Kidney (tissue), 14 donors: ENCODE data around the gene UTP4. TPM values are rescaled to one million over a fixed set of nuclear protein-coding genes. Genes with fewer than 3 reads are reported as not detected.
A peak's percentile ranks its signal among the peaks of the same experiment; 100 is the strongest.

Experiments
- DNase-seq, 5 donors: peaks; one replicate each; pipeline ENCODE4 v3.0.0-alpha.2; 2013 to 2020
- FAIRE-seq: peaks from 2 replicates; lab custom pipeline; 2012; peaks lifted over from hg19 to GRCh38; lab: Jason Lieb, UNC
- H3K27ac ChIP-seq, 2 donors: one replicate each; pipeline ENCODE4 v1.7.0; 2013; ENCODE audit warnings: low read depth in 2 of 2, low read length in 2 of 2, inconsistent platforms in 1 of 2
- H3K27me3 ChIP-seq: one replicate; pipeline ENCODE4 v1.7.1; 2013; ENCODE audit warnings: low read length, inconsistent platforms; ENCODE audit not compliant: control insufficient read depth, insufficient read depth
- H3K36me3 ChIP-seq, 3 donors: one replicate each; pipeline versions ENCODE4 v1.7.0 to v1.7.1; 2013; ENCODE audit warnings: low read length in 3 of 3, control low read depth in 1 of 3, inconsistent platforms in 1 of 3; ENCODE audit not compliant: insufficient read depth in 3 of 3, control insufficient read depth in 2 of 3
- H3K4me1 ChIP-seq, 3 donors: one replicate each; pipeline versions ENCODE4 v1.7.0 to v1.7.1; 2013; ENCODE audit warnings: low read length in 3 of 3, inconsistent platforms in 1 of 3, low read depth in 1 of 3; ENCODE audit not compliant: control insufficient read depth in 2 of 3, insufficient read depth in 2 of 3
- H3K4me3 ChIP-seq, 3 donors: one replicate each; pipeline versions ENCODE4 v1.7.0 to v1.8.1; 2013; ENCODE audit warnings: low read length in 3 of 3, control low read depth in 1 of 3, inconsistent platforms in 1 of 3
- H3K9ac ChIP-seq, 3 donors: one replicate each; pipeline versions ENCODE4 v1.7.0 to v1.7.1; 2013; ENCODE audit warnings: low read length in 3 of 3, control low read depth in 1 of 3, inconsistent platforms in 1 of 3
- H3K9me3 ChIP-seq, 3 donors: one replicate each; pipeline versions ENCODE4 v1.7.0 to v1.7.1; 2013; ENCODE audit warnings: low read length in 3 of 3, control low read depth in 1 of 3, inconsistent platforms in 1 of 3; ENCODE audit not compliant: control insufficient read depth in 2 of 3, insufficient read depth in 1 of 3
- CTCF ChIP-seq: IDR thresholded peaks from 3 replicates; pipeline ENCODE4 v1.5.1; 2012; ENCODE audit warnings: mild to moderate bottlenecking, moderate library complexity, borderline replicate concordance; ENCODE audit not compliant: insufficient read depth; ENCODE audit errors: extremely low read depth
- intact Hi-C: fragments of 100-400 bp; cut with DNase I; formaldehyde crosslinking; loops from one replicate; pipeline ENCODE4 v1.11.1; 2022
- polyA plus RNA-seq: library from polyadenylated mRNA; stranded (reverse); fragments of 350-450 nt; fragmentation: Illumina TruSeq; extraction: RNeasy Lipid Tissue Mini Kit (QIAGEN cat#74804); gene quantifications from one replicate; pipeline ENCODE4 v1.2.3, GENCODE V29; 2014; ENCODE audit warnings: low read depth, low replicate concordance; ENCODE audit not compliant: insufficient read depth
- total RNA-seq: library from RNA; stranded (reverse); fragmentation: NEBNext Ultra II Directional; extraction: Animal tissue kit (Norgen Biotek cat#: 25700); gene quantifications from one replicate; pipeline ENCODE4 v1.2.1, GENCODE V29; 2021
- donor health status: control.
- donor health status: control.
- donor health status: control.
- donor health status: control.
- donor health status: control.
- donor health status: DM: yes; HTN: yes; CAD: no.
- donor health status: Normal renal cell carcinoma (clear cell type).

The UTP4 gene
- total and polyA plus RNA-seq, 2 donors from 2014 or later = 41.7 to 57.2 TPM

GRCh38 chr16:69089091-69089910 lies 43.1 kb upstream of the UTP4 start:
- no peak for TF ChIP-seq CTCF

GRCh38 chr16:69093974-69094373 lies 38.5 kb upstream of the UTP4 start:
- no peak overlapping the region for H3K27ac ChIP-seq
- H3K9ac ChIP-seq = no peak overlapping the region
- no peaks in the 10 kb centered on the region for H3K9me3 ChIP-seq
- no peaks in the 10 kb centered on the region for H3K27me3 ChIP-seq
- DNase-seq (no peak), FAIRE-seq (no peak)
- intact Hi-C loops = no loop called here
- no peaks in the 10 kb centered on the region for H3K36me3 ChIP-seq
- no peak overlapping the region for H3K4me3 ChIP-seq
- no peaks in the 10 kb centered on the region for H3K4me1 ChIP-seq
- TF ChIP-seq CTCF = no peak

More at GRCh38 chr16:69089091-69089910, 43.1 kb upstream of the UTP4 start:
- Histone ChIP-seq H3K4me3 (no peak overlapping the region), H3K27me3 (no peaks in the 10 kb centered on the region), H3K4me1 (peaks cover 0 to 4% (median 0%) of the 10 kb centered on the region in 3 donors), H3K9ac (no peak overlapping the region), H3K27ac (no peak overlapping the region), H3K36me3 (no peaks in the 10 kb centered on the region), H3K9me3 (no peaks in the 10 kb centered on the region)
- peak in 4 of 5 donors; percentile 44 to 71 (median 58) for DNase-seq
- intact Hi-C loops = no loop called here
- FAIRE-seq = no peak

- Histone ChIP-seq H3K36me3 (no peaks in the 10 kb centered on the region), H3K4me3 (no peak overlapping the region), H3K4me1 (peaks cover 0 to under 1% (median 0%) of the 10 kb centered on the region in 3 donors), H3K9ac (no peak overlapping the region), H3K27me3 (no peaks in the 10 kb centered on the region), H3K27ac (no peak overlapping the region), H3K9me3 (no peaks in the 10 kb centered on the region)
- DNase-seq = no peak
- intact Hi-C loops = no loop called here
- FAIRE-seq = no peak
- TF ChIP-seq CTCF = no peak
These were observed 37.9 kb upstream of the UTP4 start for GRCh38 chr16:69094501-69094900.
